SK-N-SH (cell line): ENCODE data around the gene COG3. TPM values are rescaled to one million over a fixed set of nuclear protein-coding genes. Genes with fewer than 3 reads are reported as not detected.

Experiments used
- CTCF ChIA-PET: fragments of 300-600, 350-600 bp; formaldehyde crosslinking; extraction: SDS; loops from one replicate; lab custom pipeline; 2021; lab: Yijun Ruan, JAX
- POLR2A ChIA-PET: fragments of 350-600 bp; sonication (Branson Sonifier 250); formaldehyde crosslinking; extraction: SDS; loops from one replicate; lab custom pipeline; 2020; ENCODE audit warnings: antibody characterized with exemption, inconsistent platforms; lab: Yijun Ruan, JAX
- DNase-seq: peaks from one replicate; pipeline ENCODE4 v3.0.0; 2012
- H2AFZ ChIP-seq: fragments of 200-600 bp; sonication (generic); 2 replicates; pipeline ENCODE4 v1.8.1; 2016; ENCODE audit warnings: antibody characterized with exemption, mild to moderate bottlenecking, low read depth
- H3F3A ChIP-seq: fragments of 200-600 bp; sonication (generic); replicated peaks from 2 replicates; pipeline ENCODE3; 2016; ENCODE audit warnings: antibody characterized with exemption, mild to moderate bottlenecking; ENCODE audit not compliant: insufficient read depth
- H3K27ac ChIP-seq, 2 experiments: fragments of 200-500 bp in 1 of 2; fragments of 200-600 bp in 1 of 2; sonication (Bioruptor generic) in 1 of 2; sonication (generic), shearing (Covaris generic) in 1 of 2; 2 replicates each; pipeline versions ENCODE4 v1.5.1 to v1.6.1; 2014 to 2016; ENCODE audit warnings: low read depth in 2 of 2, inconsistent platforms in 1 of 2, low read length in 1 of 2, mild to moderate bottlenecking in 1 of 2, mixed read lengths in 1 of 2
- H3K27me3 ChIP-seq: fragments of 200-600 bp; sonication (generic), shearing (Covaris generic); 2 replicates; pipeline ENCODE4 v1.6.1; 2016; ENCODE audit warnings: mixed run types; ENCODE audit not compliant: insufficient read depth
- H3K36me3 ChIP-seq, 2 experiments: fragments of 200-500 bp in 1 of 2; fragments of 200-600 bp in 1 of 2; sonication (Bioruptor generic) in 1 of 2; sonication (generic) in 1 of 2; replicated peaks in 1 of 2; 2 replicates each; pipeline versions ENCODE3 to v1.5.1; 2014 to 2016; ENCODE audit warnings: low read length in 1 of 2, mild to moderate bottlenecking in 1 of 2; ENCODE audit not compliant: insufficient read depth in 2 of 2, control insufficient read depth in 1 of 2
- H3K4me1 ChIP-seq, 2 experiments: fragments of 200-500 bp in 1 of 2; fragments of 200-600 bp in 1 of 2; sonication (Bioruptor generic) in 1 of 2; sonication (generic), shearing (Covaris generic) in 1 of 2; 2 replicates each; pipeline versions ENCODE4 v1.5.1 to v1.6.1; 2014 to 2016; ENCODE audit warnings: low read depth in 1 of 2, low read length in 1 of 2, mixed run types in 1 of 2; ENCODE audit not compliant: insufficient read depth in 2 of 2, control insufficient read depth in 1 of 2
- H3K4me2 ChIP-seq: fragments of 200-600 bp; sonication (generic), shearing (Covaris generic); 2 replicates; pipeline ENCODE4 v1.6.1; 2017; ENCODE audit warnings: mixed run types
- H3K4me3 ChIP-seq, 2 experiments: fragments of 200-500 bp in 1 of 2; fragments of 200-600 bp in 1 of 2; sonication (Bioruptor generic) in 1 of 2; sonication (generic), shearing (Covaris generic) in 1 of 2; 2 replicates each; pipeline versions ENCODE4 v1.5.1 to v1.8.1; 2014 to 2016; ENCODE audit warnings: low read depth in 2 of 2, inconsistent platforms in 1 of 2, low read length in 1 of 2, mild to moderate bottlenecking in 1 of 2, mixed read lengths in 1 of 2, moderate library complexity in 1 of 2
- H3K79me2 ChIP-seq: fragments of 200-600 bp; sonication (generic); 2 replicates; pipeline ENCODE4 v1.8.1; 2017; ENCODE audit warnings: mild to moderate bottlenecking; ENCODE audit not compliant: insufficient read depth
- H3K9ac ChIP-seq: fragments of 200-600 bp; sonication (generic); 2 replicates; pipeline ENCODE4 v1.6.1; 2017; ENCODE audit warnings: mixed run types
- H3K9me2 ChIP-seq: fragments of 200-600 bp; sonication (generic); 2 replicates; pipeline ENCODE4 v1.6.1; 2017; ENCODE audit warnings: mixed run types
- H3K9me3 ChIP-seq: fragments of 200-600 bp; sonication (generic); 2 replicates; pipeline ENCODE4 v1.6.1; 2017; ENCODE audit warnings: mixed run types, mild to moderate bottlenecking, moderate library complexity
- H4K20me1 ChIP-seq: fragments of 200-600 bp; sonication (generic); 2 replicates; pipeline ENCODE4 v1.6.1; 2017; ENCODE audit warnings: mild to moderate bottlenecking, mixed run types; ENCODE audit not compliant: insufficient read depth
- CHD2 ChIP-seq: fragments of 150-350 bp; IDR thresholded peaks from 2 replicates; pipeline ENCODE4 v1.6.1; 2018; ENCODE audit warnings: low read length; ENCODE audit not compliant: partially characterized antibody
- CTCF ChIP-seq: fragments of 200-600 bp; sonication (generic); IDR thresholded peaks from 2 replicates; pipeline ENCODE4 v1.6.1; 2017; ENCODE audit warnings: antibody characterized with exemption, mild to moderate bottlenecking, moderate library complexity
- ELF1 ChIP-seq: IDR thresholded peaks from 2 replicates; pipeline ENCODE4 v1.4.0; 2012
- EP300 ChIP-seq, 2 experiments: IDR thresholded peaks; 2 replicates each; pipeline versions ENCODE4 v1.4.0 to v1.6.1; 2012; ENCODE audit warnings: borderline replicate concordance in 1 of 2, low read depth in 1 of 2, low read length in 1 of 2
- EZH2phosphoT487 ChIP-seq: fragments of 200-600 bp; sonication (generic); IDR thresholded peaks from 2 replicates; pipeline ENCODE4 v1.6.1; 2017; ENCODE audit warnings: low read depth, mixed run types, mild to moderate bottlenecking, antibody characterized with exemption, moderate library complexity, borderline replicate concordance
- FOSL2 ChIP-seq: IDR thresholded peaks from 2 replicates; pipeline ENCODE4 v1.4.0; 2012; ENCODE audit warnings: low read depth, mild to moderate bottlenecking, moderate library complexity, borderline replicate concordance
- GATA2 ChIP-seq: sonication (generic); formaldehyde crosslinking; IDR thresholded peaks from 2 replicates; pipeline ENCODE4 v1.5.0; 2020; ENCODE audit warnings: mild to moderate bottlenecking, missing genetic modification reagents
- IRF3 ChIP-seq: fragments of 150-350 bp; IDR thresholded peaks from 2 replicates; pipeline ENCODE4 v1.6.1; 2016; ENCODE audit warnings: mild to moderate bottlenecking, low read depth, low read length
- MAX ChIP-seq: IDR thresholded peaks from 2 replicates; pipeline ENCODE4 v1.4.0; 2012; ENCODE audit warnings: low read depth
- NRF1 ChIP-seq: IDR thresholded peaks from 2 replicates; pipeline ENCODE4 v1.6.1; 2012; ENCODE audit warnings: low read depth, mild to moderate bottlenecking, low read length
- PBX3 ChIP-seq: IDR thresholded peaks from 2 replicates; pipeline ENCODE4; 2012
- RAD21 ChIP-seq: IDR thresholded peaks from 2 replicates; pipeline ENCODE4 v1.6.1; 2012; ENCODE audit warnings: mild to moderate bottlenecking, low read length
- RXRA ChIP-seq: IDR thresholded peaks from 2 replicates; pipeline ENCODE4 v1.4.0; 2012; ENCODE audit warnings: low read depth, mild to moderate bottlenecking, borderline replicate concordance
- TCF12 ChIP-seq: IDR thresholded peaks from 2 replicates; pipeline ENCODE4 v1.4.0; 2012
- TEAD4 ChIP-seq: IDR thresholded peaks from 2 replicates; pipeline ENCODE4 v1.4.0; 2012; ENCODE audit warnings: mild to moderate bottlenecking, borderline replicate concordance; ENCODE audit not compliant: insufficient read depth
- USF2 ChIP-seq: fragments of 150-350 bp; IDR thresholded peaks from 2 replicates; pipeline ENCODE4 v1.6.1; 2017; ENCODE audit warnings: antibody characterized with exemption, low read length, low read depth, borderline replicate concordance
- YY1 ChIP-seq: IDR thresholded peaks from 2 replicates; pipeline ENCODE4 v1.4.0; 2012; ENCODE audit warnings: low read depth, mild to moderate bottlenecking
- ZBTB33 ChIP-seq: IDR thresholded peaks from 2 replicates; pipeline ENCODE4 v1.4.0; 2012; ENCODE audit warnings: low read depth, borderline replicate concordance
- polyA plus RNA-seq, 3 experiments: library from polyadenylated mRNA; depleted of rRNA; stranded (reverse); fragments of >200 nt; gene quantifications; 2 replicates each; pipeline ENCODE4 v1.2.3, GENCODE V29; 2012

COG3 gene
- polyA plus RNA-seq, 1 of the 3 experiments (the other 2 are of a cell fraction) = 25.6 TPM

GRCh38 chr13:45472171-45472705 is 7.5 kb downstream of the COG3 start:
- H3K27me3 ChIP-seq = no peaks in the 10 kb centered on the region
- H4K20me1 ChIP-seq = peaks cover 79% of the 10 kb centered on the region
- peaks cover 12 to 36% of the 10 kb centered on the region in 2 experiments for H3K36me3 ChIP-seq
- H3K79me2 ChIP-seq = peaks cover 100% of the 10 kb centered on the region
- H3K4me2 ChIP-seq = no peak overlapping the region
- no peak overlapping the region for H3K4me3 ChIP-seq
- no peaks in the 10 kb centered on the region for H3K9me2 ChIP-seq
- no peak overlapping the region for H3K27ac ChIP-seq
- H3K4me1 ChIP-seq = peaks cover 0 to 7% of the 10 kb centered on the region in 2 experiments; a peak in 3 of 4 replicates
- CTCF ChIA-PET = interaction anchor here (2.5 kb wide), 1 partner anchor 12 kb away, joined by 6 read pairs; no protein-coding TSS in a partner anchor
- no peak for DNase-seq
- H2AFZ ChIP-seq = no peak overlapping the region
- H3K9me3 ChIP-seq = no peaks in the 10 kb centered on the region
- POLR2A ChIA-PET = no interaction called here
- H3K9ac ChIP-seq = no peak overlapping the region
- H3F3A ChIP-seq = peaks cover 9% of the 10 kb centered on the region
- TF ChIP-seq MAX (no peak), EP300 (IDR thresholded peaks at IDR 0.05; ENCODE audit: borderline replicate concordance in 1 of 2, low read depth in 1 of 2, low read length in 1 of 2) (no peak), NRF1 (no peak), RXRA (no peak), IRF3 (no peak), CHD2 (no peak), TCF12 (no peak), ELF1 (no peak), FOSL2 (no peak), PBX3 (no peak), TEAD4 (no peak), CTCF (no peak), USF2 (no peak), RAD21 (no peak), YY1 (no peak), ZBTB33 (no peak), GATA2 (CRISPR knock-in tag) (no peak), EZH2phosphoT487 (no peak)
